GM10248 (cell line): ENCODE measurements around the gene LRRC34.

Experiments used
- CTCF ChIA-PET: fragments of 300-600 bp; sonication (Branson Sonifier 250); formaldehyde crosslinking; extraction: SDS; loops from one replicate; lab custom pipeline; 2021; ENCODE audit warnings: antibody characterized with exemption; lab: Yijun Ruan, JAX
- POLR2A ChIA-PET: fragments of 350-650 bp; sonication (Branson Sonifier 250); formaldehyde crosslinking; extraction: SDS; loops from one replicate; lab custom pipeline; 2020; ENCODE audit warnings: antibody characterized with exemption; lab: Yijun Ruan, JAX
- DNase-seq: peaks from one replicate; pipeline ENCODE4 v3.0.0; 2012; ENCODE audit errors: extremely low spot score
- CTCF ChIP-seq: IDR thresholded peaks from 2 replicates; pipeline ENCODE4 v1.5.1; 2012; ENCODE audit warnings: mild to moderate bottlenecking, low read depth; ENCODE audit errors: extremely low read depth, missing control alignments, control extremely low read depth

The LRRC34 gene

DNA sequence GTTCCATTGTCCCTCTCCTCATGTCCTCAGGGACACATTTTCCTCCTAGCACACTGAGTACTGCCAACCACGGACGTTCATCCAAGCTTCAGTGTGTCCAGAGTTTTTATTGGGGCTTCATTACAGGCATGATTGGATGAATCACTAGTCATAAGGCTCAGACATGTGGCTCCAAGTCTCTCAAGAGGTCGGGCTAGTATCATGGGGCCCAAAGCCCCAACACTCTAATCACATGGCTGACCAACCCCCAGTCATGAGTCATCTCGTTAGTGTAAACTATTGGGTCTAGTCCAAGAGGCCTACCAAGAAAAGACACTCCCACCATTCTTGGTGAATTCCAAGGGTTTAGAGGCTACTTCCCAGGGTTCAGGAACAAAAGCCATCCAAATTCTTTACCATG lies 52.2 kb downstream of the LRRC34 start:
- POLR2A ChIA-PET, result no interaction called here
- CTCF ChIA-PET, result interaction anchor here (1.7 kb wide), 1 partner anchor 15 kb away, joined by 6 read pairs; no protein-coding TSS in a partner anchor
- no peak for TF ChIP-seq CTCF
- DNase-seq, result no peak

DNA sequence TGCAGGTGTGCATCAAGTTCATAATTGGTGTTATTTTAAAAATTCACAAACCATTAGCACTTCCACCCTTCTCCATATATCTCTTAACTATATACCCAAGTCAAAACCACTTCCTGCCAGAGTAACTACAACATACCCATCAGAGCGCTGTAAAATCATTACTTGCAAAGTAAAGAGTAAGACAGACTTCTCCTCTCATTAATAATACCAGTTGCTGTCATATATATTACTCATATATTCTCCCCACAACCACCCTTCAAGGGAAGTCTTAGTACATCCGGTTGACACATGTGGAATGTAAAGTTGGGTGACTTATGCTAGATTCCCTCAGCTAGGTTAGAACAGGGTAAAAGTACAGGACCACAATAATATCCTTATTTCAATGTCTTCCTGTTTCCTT lies 53.4 kb downstream of the LRRC34 start:
- DNase-seq, result no peak
- no peak for TF ChIP-seq CTCF
- POLR2A ChIA-PET, result no interaction called here
- CTCF ChIA-PET, result no interaction called here

DNA sequence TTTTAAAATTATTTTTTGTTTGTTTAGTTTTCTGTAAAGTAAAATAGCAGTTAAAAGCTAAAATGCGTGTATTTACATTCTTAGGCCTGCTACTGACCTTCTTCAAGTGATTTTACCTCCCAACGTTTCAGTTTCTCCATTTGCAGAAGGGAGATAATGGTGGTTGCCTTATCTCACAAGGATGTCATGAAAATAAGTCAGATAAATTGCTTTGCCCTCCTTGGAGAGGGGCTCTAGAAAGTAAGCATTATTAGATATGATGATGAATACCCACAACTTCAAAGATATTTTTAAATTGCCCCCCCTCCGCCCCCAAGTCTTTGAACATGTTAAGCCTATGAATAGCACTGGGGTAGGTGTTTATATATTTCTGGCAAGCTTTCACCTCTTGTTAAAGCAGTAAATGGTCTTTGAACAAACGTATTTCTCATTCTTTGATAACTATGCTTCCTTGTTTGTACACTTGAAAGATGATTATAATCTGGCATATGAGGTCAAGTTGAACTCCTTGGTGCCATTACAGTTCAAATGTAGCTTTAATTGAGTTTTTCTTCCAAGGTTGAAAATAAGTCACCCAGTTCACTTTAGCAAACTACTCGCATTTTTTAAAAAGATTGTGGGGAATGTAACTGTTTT lies 54.2 kb downstream of the LRRC34 start:
- ChIA-PET POLR2A (no interaction called here), CTCF (no interaction called here)
- DNase-seq, result no peak
- no peak for TF ChIP-seq CTCF

- no peak for DNase-seq
- ChIA-PET CTCF (no interaction called here), POLR2A (no interaction called here)
- TF ChIP-seq CTCF, result no peak
Observed at GRCh38 chr3:169755488-169755887, 57.2 kb downstream of the LRRC34 start.

DNA sequence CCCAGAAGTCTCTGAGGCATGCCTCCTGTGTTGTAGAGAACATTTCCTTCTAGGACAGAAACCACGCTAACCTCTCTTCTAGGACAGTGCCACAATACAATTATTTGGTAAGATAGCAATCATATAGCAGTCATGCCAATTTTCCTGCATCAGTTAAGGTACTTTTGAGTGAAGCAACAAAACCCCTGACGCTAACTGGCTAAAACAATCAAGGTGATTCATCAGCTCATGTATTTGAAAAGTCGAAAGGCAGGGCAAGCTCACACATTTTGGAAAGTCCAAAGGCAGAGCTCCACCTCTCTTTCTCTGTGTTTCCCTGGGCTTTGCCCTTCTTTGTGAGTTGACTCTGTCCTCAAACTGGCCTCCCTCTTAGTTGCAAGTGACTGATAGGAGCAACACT lies 58.0 kb downstream of the LRRC34 start:
- CTCF ChIA-PET, result interaction anchor here (0.7 to 1.9 kb wide), 3 partner anchors 8 to 14 kb away, joined by 3 to 8 read pairs (median 3); no protein-coding TSS in a partner anchor
- no peak for DNase-seq
- no peak for TF ChIP-seq CTCF
- POLR2A ChIA-PET, result no interaction called here

- ChIA-PET POLR2A (no interaction called here), CTCF (interaction anchor here (1.1 to 1.6 kb wide), 2 partner anchors 10 to 603 kb away, joined by 3 to 4 read pairs; no protein-coding TSS in a partner anchor)
- no peak for DNase-seq
- TF ChIP-seq CTCF, result no peak
Observed at GRCh38 chr3:169751875-169752274, 60.8 kb downstream of the LRRC34 start.

- DNase-seq, result no peak
- CTCF ChIA-PET, result interaction anchor here (1.1 kb wide), 1 partner anchor 601 kb away, joined by 3 read pairs; no protein-coding TSS in a partner anchor
- TF ChIP-seq CTCF, result no peak
- POLR2A ChIA-PET, result no interaction called here
Observed at GRCh38 chr3:169750665-169751064, 62.0 kb downstream of the LRRC34 start.
